A673 (cell line): Measurements from ENCODE around the gene GBX1. TPM values are rescaled to one million over a fixed set of nuclear protein-coding genes. Genes with fewer than 3 reads are reported as not detected.

Source experiments
- BruUV-seq: library from RNA; stranded (reverse); fragments of 400-500 nt; replicated peaks from 2 replicates; lab custom pipeline; 2021; lab: Mats Ljungman, UMichigan
- CTCF ChIA-PET: fragments of 300-600 bp; sonication (Branson Sonifier 250); formaldehyde crosslinking; loops from one replicate; lab custom pipeline; 2022; ENCODE audit warnings: antibody characterized with exemption; lab: Charles Lee
- POLR2A ChIA-PET: fragments of 300-600 bp; sonication (Branson Sonifier 250); formaldehyde crosslinking; loops from one replicate; lab custom pipeline; 2022; ENCODE audit warnings: antibody characterized with exemption; ENCODE audit not compliant: low non-redundant PET; lab: Charles Lee
- DNase-seq: peaks from one replicate; pipeline ENCODE4 v3.0.0-alpha.2; 2015; ENCODE audit warnings: low spot score
- H3K27ac ChIP-seq: fragments of 200-600 bp; sonication (generic); 2 replicates; pipeline ENCODE4 v1.5.1; 2016; ENCODE audit warnings: mixed run types, low read depth, mild to moderate bottlenecking, mixed read lengths, antibody characterized with exemption, low read length; ENCODE audit not compliant: poor library complexity, severe bottlenecking
- H3K27me3 ChIP-seq: fragments of 200-600 bp; sonication (generic); replicated peaks from 2 replicates; pipeline ENCODE4 v1.6.1; 2017; ENCODE audit warnings: mixed run types, low read depth, mild to moderate bottlenecking, mixed read lengths, antibody characterized with exemption, low read length; ENCODE audit not compliant: insufficient read depth, poor library complexity
- H3K36me3 ChIP-seq: fragments of 200-600 bp; sonication (generic); 2 replicates; pipeline ENCODE4 v1.6.1; 2016; ENCODE audit warnings: mixed run types, mild to moderate bottlenecking, mixed read lengths, antibody characterized with exemption, low read length; ENCODE audit not compliant: insufficient read depth, poor library complexity, severe bottlenecking
- H3K4me1 ChIP-seq: fragments of 200-600 bp; sonication (generic); 2 replicates; pipeline ENCODE4 v1.6.1; 2017; ENCODE audit warnings: mixed run types, mild to moderate bottlenecking, mixed read lengths, antibody characterized with exemption, low read length; ENCODE audit not compliant: insufficient read depth, poor library complexity, severe bottlenecking
- H3K4me3 ChIP-seq: fragments of 200-600 bp; sonication (generic); 2 replicates; pipeline ENCODE4 v1.5.1; 2016; ENCODE audit warnings: low read depth, mixed run types, mild to moderate bottlenecking, mixed read lengths, low read length; ENCODE audit not compliant: poor library complexity, severe bottlenecking
- H3K9me3 ChIP-seq: fragments of 200-600 bp; sonication (generic); 2 replicates; pipeline ENCODE4 v1.6.1; 2016; ENCODE audit warnings: mixed run types, low read depth, mild to moderate bottlenecking, mixed read lengths, antibody characterized with exemption, low read length; ENCODE audit not compliant: poor library complexity, severe bottlenecking
- EZH2 ChIP-seq: fragments of 200-600 bp; sonication (generic); IDR thresholded peaks from 2 replicates; pipeline ENCODE4 v1.6.1; 2017; ENCODE audit warnings: borderline replicate concordance, low read depth, mild to moderate bottlenecking, mixed read lengths, antibody characterized with exemption, low read length; ENCODE audit not compliant: poor library complexity, severe bottlenecking
- intact Hi-C: fragments of 100-400 bp; cut with micrococcal nuclease; formaldehyde crosslinking; loops from one replicate; pipeline ENCODE4 v1.10.0; 2022; ENCODE audit not compliant: unreplicated experiment
- total RNA-seq: library from RNA; stranded (reverse); gene quantifications from 2 replicates; pipeline ENCODE4 v1.2.3, GENCODE V29; 2021
- TF ChIP-seq, protein P1 (sequence below): fragments of 300-800, 200-600 bp; sonication (generic); conservative IDR thresholded peaks from 2 replicates; pipeline ENCODE4 v1.5.1; 2017; ENCODE audit warnings: low read depth, mild to moderate bottlenecking, antibody characterized with exemption, low read length, moderate library complexity, mixed read lengths

The GBX1 gene
- total RNA-seq, 1 experiment from 2014 or later = not detected

GRCh38 chr7:151103973-151104372, 63.5 kb downstream of the GBX1 start:
- DNase-seq = no peak
- CTCF ChIA-PET = interaction anchor here (0.6 kb wide), 1 partner anchor 20 kb away, joined by 3 read pairs; no protein-coding TSS in a partner anchor
- no peaks in the 10 kb centered on the region for H3K27me3 ChIP-seq
- intact Hi-C loops = no loop called here
- no peak overlapping the region for H3K4me3 ChIP-seq
- no peak overlapping the region for H3K27ac ChIP-seq
- H3K9me3 ChIP-seq = no peaks in the 10 kb centered on the region
- no peak for TF ChIP-seq EZH2
- TF ChIP-seq, protein P1, sequence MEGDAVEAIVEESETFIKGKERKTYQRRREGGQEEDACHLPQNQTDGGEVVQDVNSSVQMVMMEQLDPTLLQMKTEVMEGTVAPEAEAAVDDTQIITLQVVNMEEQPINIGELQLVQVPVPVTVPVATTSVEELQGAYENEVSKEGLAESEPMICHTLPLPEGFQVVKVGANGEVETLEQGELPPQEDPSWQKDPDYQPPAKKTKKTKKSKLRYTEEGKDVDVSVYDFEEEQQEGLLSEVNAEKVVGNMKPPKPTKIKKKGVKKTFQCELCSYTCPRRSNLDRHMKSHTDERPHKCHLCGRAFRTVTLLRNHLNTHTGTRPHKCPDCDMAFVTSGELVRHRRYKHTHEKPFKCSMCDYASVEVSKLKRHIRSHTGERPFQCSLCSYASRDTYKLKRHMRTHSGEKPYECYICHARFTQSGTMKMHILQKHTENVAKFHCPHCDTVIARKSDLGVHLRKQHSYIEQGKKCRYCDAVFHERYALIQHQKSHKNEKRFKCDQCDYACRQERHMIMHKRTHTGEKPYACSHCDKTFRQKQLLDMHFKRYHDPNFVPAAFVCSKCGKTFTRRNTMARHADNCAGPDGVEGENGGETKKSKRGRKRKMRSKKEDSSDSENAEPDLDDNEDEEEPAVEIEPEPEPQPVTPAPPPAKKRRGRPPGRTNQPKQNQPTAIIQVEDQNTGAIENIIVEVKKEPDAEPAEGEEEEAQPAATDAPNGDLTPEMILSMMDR = no peak
- H3K36me3 ChIP-seq = no peaks in the 10 kb centered on the region
- no peaks in the 10 kb centered on the region for H3K4me1 ChIP-seq
- POLR2A ChIA-PET = no interaction called here
- no TSS peak for BruUV-seq

GRCh38 chr7:151102991-151103390, 64.5 kb downstream of the GBX1 start:
- Histone ChIP-seq H3K4me3 (no peak overlapping the region), H3K27ac (no peak overlapping the region), H3K36me3 (no peaks in the 10 kb centered on the region), H3K27me3 (no peaks in the 10 kb centered on the region), H3K4me1 (no peaks in the 10 kb centered on the region), H3K9me3 (no peaks in the 10 kb centered on the region)
- no peak for TF ChIP-seq EZH2
- TF ChIP-seq, protein P1 = no peak
- intact Hi-C loops = no loop called here
- no peak for DNase-seq
- ChIA-PET POLR2A (no interaction called here), CTCF (no interaction called here)
- no TSS peak for BruUV-seq

DNA sequence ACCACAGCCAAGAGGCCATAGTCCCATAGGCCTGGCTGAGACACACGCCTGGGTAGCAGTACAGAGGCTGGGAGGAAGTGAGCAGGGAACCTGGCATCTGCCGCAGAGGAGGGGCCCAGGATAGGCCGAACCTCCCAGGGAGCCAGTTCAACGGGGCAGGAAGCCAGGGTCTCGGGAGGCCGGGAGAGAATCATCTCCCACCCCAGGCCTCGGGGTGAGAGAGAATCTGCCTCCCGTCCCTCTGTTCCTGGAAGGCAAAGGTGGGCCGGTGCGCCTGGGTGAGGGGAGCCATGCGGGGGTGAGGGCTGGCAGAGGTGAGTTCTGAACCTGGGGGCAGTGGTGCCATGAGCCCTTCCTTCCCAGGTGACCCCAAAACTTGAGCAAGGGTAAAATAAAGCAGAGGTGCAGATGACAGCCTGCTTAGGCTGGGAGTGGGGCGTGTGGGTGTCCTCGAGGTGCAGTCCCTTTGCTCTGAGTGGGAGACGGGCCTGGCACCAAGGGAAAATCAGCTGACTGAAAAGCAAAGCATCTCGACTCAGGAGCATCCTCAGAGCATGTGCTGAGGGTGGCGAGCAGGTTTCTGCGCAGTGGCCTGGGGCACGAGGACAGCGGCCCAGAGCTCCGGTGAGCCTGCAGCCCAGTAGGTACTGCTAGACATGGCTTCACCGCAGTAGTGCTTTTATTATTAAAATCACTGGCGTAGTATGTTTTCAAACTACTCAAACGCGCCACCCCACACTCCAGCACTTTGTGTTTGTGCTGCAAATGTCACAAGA, 65.7 kb downstream of the GBX1 start:
- Histone ChIP-seq H3K4me3 (no peak overlapping the region), H3K36me3 (no peaks in the 10 kb centered on the region), H3K4me1 (no peaks in the 10 kb centered on the region), H3K27ac (no peak overlapping the region), H3K27me3 (no peaks in the 10 kb centered on the region), H3K9me3 (no peaks in the 10 kb centered on the region)
- BruUV-seq = no TSS peak
- CTCF ChIA-PET = no interaction called here
- intact Hi-C loops = no loop called here
- no peak for DNase-seq
- POLR2A ChIA-PET = no interaction called here
- TF ChIP-seq, protein P1 = no peak
